Measurements from ENCODE around the gene IGDCC3.
A peak's percentile ranks its signal among the peaks of the same experiment; 100 is the strongest.

The IGDCC3 gene

DNA sequence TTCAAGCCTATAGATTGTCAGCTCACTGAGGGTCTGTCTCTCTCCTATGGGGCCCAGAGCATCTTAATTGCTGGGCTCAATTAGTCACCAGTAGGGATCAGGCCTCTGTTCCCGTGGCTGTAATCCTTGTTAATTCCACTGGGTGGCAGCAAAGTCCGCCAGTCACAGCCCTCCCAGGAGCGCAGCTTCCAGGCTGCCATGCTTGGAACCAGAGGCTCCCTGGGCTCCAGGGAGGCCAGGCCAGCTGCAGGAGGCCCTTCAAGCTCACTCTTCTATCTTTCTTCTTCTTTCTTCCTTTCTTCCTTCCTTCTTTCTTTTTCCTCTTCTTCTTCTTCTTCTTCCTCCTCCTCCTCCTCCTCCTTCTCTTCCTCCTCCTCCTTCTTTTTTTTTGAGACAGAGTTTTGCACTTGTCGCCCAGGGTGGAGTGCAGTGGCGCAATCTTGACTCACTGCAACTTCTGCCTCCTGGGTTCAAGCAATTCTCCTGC lies 58.9 kb downstream of the IGDCC3 start:
- peak; percentile 80 for DNase-seq

DNA sequence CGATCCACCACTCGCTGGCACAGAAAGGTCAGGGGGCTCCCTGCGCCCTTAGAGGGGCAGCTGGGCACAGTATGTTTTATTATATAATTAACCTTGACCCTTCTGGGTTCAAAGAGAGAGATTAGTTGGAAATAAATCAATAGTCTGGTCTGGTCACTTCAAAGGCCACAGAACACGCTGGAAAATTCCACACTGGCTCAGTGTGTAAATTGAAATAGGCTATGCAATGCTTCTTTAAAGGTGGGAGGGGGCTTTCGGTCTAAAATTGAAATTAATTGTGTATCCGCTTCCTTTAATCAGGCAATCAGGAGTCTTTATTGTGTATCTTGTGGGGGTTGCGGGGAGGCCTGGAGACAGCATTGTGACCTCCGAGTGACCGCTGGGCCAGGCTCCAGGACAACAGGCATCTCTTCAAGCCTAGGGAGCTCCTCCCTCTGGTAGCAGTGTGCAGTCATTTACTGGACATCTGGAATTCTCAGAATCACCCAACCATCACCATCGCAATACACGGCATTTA lies 65.3 kb downstream of the IGDCC3 start:
- no peak for DNase-seq

DNA sequence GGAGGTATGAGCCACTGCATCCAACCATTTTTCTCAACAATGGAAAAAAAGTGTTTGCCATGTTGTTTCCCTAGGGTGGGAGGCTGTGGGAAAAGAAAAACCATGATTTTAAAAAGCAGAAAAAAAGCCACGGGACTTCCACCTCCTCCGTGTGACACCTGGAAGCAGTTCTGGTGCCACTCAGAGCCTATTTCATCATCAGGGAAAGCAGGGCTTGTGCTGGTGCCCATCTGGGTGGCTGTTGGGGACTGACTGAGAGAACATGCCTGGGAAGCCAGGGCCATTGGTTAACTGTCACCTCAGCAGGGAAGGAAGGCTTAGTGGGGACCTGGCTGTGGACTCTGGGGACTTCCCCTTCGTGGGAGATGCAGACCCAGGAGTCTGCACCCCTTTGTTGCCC lies 66.0 kb downstream of the IGDCC3 start:
- DNase-seq: no peak

DNA sequence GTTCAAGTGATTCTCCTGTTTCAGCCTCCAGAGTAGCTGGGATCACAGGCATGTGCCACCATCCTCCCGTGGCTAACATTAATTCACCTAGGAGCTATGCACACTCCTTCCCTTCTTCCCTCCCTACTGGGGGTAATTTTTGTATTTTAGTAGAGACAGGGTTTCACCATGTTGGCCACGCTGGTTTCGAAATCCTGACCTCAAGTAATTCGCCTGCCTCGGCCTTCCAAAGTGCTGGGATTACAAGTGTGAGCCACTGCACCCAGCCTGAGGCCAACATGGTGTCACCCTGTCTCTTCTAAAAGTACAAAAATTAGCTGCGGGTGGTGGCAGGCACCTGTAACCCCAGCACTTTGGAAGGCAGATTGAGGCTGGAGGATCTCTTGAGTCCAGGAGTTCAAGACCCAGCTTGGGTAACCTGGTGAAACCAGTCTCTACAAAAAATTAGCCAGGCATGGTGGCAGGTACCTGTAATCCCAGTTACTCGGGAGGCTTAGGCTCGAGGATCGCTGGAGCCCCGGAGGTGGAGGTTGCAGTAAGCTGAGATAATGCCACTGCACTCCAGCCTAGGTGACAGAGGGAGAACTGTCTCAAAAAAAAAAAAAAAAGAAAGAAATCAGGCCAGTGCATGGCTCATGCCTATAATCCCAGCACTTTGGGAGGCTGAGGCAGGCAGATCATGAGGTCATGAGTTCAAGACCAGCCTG lies 67.2 kb downstream of the IGDCC3 start:
- DNase-seq: no peak

DNA sequence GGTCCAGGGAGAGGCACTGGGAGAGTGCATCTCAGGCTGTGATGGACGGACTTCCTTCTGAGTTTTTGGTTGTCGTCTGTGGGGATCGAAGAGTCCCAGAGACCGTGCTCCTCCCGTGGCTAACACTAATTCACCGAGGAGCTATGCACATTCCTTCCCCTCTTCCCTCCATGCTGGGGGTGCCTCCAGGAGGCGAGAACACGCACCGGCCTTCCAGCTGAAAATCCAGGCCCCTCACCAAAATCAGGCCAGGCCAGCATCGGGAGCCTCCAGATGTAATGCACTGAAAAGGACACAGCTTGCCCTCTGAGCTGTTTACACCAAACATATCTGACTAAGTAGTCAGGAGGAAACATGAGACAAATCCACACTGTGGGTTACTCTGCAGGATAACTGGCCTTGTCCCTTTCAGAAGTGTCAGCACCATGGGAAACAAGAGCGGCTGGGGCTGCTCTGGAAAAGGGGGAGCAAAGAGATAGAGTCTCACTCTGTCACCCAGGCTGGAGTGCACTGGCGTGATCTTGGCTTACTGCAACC lies 67.9 kb downstream of the IGDCC3 start:
- no peak for DNase-seq

DNA sequence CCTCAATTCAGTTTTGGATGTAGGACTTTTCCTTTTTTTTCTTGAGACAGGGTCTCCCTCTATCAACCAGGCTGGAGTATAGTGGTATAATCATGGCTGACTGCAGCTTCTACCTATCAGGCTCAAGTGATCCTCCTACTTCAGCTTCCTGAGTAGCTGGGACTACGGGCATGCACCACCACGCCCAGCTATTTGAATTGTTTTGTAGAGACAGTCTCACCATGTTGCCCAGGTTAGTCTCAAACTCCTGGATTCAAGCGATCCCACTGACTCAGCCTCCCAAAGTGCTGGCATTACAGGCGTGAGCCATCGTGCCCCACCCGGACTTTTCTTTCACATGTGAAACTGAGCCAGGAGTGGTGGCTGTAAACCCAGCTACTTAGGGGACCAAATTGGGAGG lies 69.8 kb downstream of the IGDCC3 start:
- DNase-seq: no peak

DNA sequence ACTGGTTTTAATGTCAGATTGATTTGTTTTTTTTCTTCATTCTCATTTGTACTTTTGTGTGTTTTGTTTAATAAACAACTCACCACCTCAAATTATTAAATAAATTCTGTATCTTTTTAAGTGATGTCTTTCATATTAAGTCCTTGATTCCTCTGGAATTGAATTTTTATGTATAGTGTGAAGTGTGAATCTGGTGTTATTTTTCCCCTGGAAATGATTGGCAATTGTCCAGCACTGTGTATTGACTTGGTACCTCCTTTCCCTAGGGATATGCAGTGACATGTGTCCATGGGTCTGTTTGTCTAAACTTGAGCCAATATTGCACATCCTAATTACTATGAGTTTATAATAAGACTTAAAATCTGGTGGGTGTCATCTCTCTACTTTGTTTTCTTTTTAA lies 71.3 kb downstream of the IGDCC3 start:
- no peak for DNase-seq

DNA sequence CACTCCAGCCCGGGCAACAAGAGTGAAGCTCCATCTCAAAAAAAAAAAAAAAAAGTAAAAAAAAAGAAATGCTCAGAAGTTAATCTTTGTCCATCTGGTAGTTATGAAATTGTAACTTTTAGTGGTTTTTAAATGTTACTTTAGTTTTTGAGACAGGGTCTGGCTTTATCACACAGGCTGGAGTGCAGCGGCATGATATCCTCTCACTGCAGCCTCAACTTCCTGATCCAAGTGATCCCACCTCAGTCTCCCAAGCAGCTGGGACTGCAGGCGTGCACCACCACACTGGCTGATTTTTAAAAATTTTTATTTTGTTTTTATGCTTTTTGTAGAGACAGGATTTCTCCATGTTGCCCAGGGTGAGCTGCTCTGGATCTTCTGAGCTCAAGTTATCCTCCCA lies 72.0 kb downstream of the IGDCC3 start:
- DNase-seq: peak; percentile 9

DNA sequence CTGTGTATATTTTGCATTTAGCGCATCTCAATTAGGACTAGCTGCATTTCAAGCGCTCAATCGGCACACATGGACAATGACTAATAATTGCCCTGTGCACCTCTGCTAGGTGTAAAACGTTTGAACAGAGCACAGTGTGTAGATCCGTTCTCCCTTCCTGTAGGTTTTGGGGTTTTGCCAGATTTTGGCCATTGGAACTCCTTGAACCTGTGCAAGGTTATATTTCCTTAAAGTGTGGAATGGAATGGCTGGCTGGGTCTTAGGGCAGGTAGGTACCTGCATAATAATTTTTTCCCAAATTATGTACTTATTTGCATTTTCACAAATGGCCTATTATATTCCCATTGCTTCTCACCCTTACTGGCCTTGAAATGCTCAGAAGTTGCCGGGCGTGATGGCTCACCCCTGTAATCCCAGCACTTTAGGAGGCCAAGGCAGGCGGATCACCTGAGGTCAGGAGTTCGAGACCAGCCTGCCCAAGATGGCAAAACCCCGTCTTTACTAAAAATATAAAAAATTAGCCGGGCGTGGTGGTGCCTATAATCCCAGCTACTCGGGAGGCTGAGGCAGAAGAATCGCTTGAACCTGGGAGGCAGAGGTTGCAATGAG lies 72.5 kb downstream of the IGDCC3 start:
- DNase-seq: peak; percentile 37

DNA sequence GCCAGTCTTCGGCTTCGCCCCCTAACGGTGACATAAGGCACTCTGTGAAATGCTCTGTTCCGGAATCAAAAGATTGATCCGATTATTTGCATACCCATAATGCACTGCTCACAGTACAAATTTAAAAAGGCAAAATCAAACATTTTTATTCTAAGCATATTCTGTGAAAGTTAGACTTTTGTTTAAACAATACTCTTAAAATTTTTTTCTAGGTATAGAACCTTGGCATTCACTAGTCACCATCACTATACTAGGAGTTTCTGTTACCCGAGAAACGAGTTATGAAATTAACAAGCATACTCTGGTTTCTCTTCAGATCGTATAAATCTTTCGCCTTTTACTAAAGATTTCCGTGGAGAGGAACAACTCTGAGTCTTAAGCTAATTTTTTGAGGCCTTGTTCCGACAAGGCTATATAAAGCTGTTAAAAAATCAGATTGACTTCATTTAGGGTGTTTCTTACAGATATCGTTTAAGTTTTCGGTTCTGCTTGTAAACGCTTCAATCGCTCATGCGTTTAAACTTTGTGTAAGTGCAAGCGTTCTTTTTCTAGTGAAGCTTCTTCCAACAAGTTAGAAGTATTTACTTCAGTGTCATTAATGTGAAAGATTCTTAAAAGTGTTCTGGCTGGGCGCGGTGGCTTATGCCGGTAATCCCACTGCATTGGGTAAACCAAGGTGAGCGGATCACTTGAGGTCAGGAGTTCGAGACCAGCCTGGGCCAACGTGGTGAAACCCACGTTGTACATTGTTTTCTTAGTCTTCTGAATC lies 73.2 kb downstream of the IGDCC3 start, which contains the start of gene RNU5B-1:
TSS of gene RNU5B-1 (plus strand) at position 297 of the 769 bp plus-strand sequence.
- peak; percentile 83 for DNase-seq

DNA sequence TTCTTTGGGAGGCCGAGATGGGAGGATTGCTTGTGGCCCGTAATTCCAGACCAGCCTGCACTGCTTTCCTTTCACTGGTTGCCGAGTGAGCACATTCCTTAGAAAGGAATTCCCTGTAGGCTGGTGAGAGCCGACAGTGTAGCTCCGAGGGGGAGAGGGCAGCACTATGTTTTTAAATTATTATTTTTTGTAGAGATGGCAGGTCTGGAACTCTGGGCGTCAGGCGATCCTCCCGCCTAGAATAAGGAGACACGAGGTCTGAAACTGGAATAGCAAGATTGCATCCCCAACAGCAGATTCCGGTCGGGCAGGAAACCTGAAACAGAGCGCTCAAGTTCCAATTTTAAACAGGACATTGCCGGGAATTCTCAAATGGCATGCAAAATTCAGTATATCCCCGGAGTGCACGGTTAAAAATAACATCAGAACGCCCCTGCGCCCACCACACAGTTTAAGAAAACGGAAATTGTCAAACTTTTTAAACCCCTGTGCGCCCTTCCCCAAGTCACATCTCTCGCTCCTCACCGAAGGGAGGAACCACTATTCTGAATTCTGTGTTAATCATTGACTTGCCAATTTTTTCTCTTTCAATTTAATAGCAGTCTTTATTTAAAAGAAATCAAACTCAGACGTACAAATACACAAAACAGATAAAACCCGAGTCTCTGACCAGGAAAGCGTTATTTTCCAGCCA lies 74.0 kb downstream of the IGDCC3 start:
- peak; percentile 14 for DNase-seq

DNA sequence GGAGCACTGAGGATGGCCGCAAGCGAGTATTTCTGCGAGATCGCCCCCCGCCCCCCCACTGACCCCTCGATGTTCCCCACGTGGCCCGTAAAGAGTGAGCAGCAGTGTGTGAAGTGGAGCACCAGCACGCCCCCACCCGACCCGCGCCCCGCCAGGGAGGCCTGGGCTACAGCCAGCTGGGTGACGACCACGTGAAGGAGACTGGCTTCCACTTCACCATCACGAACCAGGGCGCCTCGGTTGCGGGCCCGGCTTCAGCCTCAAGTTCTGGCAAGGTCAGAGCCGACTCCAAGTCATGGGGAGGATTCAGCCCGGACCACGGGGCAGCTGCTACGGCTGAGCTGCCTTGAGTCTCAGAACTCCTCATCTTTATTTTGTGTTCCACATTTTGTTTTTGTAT lies 75.7 kb downstream of the IGDCC3 start:
- DNase-seq: no peak

DNA sequence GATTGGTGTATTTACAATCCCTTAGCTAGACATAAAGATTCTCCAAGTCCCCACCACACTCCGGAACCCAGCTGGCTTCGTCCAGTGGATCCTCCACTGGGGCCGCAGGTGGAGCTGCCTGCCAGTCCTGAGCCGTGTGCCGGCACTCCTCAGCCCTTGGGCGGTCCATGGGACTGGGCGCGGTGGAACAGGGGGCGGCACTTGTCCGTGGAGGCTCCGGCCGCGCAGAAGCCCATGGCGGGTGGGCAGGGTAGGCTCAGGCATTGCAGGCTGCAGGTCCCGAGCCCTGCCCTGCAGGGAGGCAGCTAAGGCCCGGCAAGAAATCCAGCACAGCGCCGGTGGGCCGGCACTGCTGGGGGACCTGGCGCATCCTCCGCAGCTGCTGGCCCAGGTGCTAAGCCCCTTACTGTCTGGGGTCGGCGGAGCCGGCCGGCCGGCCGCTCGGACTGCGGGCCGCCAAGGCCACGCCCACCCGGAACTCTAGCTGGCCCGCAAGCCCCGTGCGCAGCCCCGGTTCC lies 76.8 kb downstream of the IGDCC3 start:
- no peak for DNase-seq

DNA sequence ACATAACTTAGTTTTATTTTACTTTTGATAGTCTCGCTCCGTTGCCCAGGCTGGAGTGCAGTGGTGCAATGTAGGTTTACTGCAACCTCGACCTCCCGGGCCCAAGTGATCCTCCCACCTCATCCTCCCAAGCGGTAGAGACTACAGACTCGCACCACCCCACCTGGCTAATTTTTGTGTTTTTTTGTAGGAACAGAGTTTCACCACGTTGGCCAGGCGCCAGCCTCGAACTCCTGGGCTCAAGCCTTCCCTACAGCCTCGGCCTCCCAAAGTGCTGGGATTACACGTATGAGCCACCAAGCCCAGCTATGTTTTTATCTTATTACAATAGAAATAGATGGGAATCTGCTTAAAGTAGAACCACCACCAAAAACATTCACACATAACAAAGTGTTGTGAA lies 79.1 kb downstream of the IGDCC3 start:
- no peak for DNase-seq

DNA sequence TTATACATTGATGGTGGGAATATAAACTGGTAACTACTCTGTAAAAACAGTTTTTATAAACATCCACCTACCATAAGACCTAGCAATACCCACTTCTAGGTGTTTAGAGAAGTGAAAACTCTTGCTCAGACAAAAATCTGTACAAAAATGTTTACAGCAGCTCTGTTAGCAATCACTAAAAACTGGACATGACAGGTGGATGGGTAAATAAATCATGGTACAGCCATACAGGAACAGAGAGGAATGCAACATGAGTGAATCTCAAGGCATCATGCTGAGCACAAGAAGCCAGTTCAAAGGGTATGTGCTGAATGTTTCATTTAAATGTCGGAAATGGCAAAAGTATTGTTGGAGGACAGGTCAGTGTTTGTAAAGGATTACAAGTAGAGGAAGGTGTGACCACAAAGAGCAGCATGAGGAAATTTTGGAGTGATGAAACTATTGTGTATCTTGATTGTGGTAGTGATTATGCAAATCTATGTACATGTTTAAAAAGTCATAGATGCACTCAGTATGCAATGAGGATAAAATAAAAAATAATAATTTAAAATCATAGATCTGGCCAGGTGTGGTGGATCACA lies 84.8 kb downstream of the IGDCC3 start:
- DNase-seq: no peak

DNA sequence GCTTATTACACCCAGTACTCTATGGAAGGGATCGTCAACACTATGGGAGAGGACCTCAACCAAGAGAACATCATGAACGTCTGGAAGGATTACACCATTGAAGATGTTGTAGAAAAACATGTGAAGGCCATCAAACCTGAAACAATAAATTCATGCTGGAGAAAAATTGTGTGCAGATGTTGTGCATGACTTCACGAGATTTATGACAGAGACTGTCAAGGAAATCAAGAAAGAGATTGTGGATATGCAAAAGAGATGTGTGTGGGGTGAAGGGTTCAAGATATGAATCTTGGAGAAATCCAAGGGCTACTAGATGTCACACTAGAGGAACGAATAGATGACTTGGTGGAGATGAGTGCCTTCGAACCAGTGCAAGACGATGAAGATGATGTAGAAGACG lies 87.6 kb downstream of the IGDCC3 start:
- no peak for DNase-seq

DNA sequence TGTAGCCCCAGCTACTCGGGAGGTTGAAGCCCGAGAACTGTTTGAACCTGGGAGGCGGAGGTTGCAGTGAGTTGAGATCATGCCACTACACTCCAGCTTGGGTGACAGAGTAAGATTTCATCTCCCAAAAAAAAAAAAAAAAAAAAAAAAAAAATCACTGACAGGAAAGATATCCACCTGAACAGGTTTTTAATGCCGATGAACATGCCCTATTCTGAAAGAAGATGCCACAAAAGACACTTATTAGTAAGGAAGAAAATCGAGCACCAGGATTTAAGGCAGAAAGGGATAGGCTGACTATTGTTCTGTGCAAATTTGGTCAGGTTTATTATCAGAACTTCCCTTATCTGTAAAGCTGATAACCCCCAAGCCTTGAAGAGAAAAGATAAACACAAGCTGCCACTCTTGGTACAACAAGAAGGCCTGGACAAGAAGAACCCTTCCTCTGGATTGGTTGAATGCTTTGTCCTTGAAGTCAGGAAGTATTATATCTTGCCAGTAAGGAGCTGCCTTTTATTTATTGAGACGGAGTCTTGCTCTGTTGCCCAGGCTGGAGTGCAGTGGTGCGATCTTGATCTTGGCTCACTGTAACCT lies 88.4 kb downstream of the IGDCC3 start:
- DNase-seq: no peak

DNA sequence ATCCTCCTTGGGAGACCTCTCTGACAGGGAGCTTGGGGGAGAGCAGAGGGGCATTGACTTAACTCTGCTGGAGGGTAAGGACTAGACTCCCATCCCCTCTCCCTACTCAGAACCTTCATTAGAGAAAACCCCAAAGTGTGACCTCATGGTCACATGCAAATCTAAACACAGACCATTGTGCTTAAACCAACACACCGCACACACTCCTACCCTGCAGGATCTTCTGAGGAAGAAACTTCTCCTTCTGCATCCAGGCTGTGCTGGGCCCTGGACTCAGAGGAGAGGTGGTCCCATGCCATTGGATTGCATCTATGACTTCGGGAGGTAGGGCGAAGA lies 90.3 kb downstream of the IGDCC3 start:
- no peak for DNase-seq

DNA sequence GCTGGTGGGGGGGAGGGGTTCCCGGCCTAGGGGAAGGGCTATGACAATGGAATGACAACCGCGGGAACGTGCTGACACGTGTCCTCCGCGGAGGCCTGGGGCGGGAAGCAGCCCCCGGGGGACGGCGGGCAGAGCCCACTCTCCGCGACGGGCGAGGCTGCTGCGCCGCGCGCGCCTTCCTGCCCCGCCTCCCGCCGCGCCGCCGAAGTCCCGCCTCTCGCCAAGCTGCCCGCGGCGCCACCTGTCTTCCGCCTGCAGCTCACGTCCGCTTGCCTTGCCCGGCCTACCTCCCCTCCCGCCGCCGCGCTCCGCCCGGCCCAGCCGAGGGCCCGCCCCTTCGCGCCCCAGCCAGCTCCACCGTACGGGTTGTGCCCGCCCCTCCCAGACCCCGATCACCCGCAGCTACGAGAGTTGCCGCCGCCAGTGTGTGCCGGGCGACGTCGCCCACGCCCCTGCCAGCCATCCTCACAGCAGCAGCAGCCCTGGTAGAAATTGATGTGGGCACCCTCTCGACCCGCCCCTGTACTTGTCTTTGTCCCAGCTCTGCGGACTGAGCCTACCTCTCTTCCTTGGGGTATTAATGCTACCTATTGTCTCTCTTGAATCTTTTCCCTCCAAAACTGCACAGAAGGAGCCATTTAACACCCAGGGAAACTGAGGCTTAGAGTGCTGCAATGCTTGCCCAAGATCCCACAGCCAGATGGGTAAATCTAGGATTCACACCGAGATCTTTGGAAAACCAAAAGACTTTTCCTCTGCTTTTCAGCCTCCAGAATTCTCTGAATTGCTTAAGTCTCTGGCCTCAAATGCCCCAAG lies 90.9 kb downstream of the IGDCC3 start, which contains the start of gene PARP16:
TSS of gene PARP16 (minus strand) at position 180 of the 816 bp plus-strand sequence. CDS start 457 bp downstream, outside the sequence.
- DNase-seq: peak; percentile 93

DNA sequence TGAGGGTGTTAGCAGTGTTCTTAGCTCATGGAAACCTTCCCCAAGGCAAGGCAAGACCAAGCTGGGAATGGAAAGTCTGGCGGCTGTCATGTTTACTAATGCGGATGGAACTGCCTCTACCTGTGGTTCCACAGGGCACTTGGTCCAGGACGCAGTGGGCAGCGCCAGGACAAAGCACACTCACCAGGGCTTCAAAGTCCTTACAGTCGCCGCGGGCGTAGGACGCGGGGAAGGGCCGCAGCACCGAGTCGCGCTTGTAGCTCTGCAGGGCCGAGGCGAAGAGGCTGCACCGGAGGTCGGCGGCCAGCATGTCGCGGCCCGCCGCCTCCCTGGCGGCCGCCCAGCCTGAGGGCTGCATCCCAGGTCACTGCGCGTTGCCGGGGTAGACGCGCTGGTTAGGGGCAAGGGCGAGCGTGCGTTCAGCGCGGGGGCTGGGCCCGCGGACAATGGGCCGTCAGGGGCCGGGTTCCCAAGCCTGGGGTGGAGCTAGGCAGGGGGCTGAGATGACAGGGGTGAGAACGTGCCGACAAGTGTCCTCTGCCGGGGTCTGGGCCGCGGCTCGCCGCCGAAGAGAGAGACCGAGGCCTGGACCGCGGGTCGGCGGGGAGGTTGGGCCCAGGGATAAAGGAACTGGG lies 91.6 kb downstream of the IGDCC3 start:
- peak; percentile 27 for DNase-seq

Data from activated naive CD4-positive, alpha-beta T cell treated with Interleukin-2 at 50 U/mL for 16 hours (primary cell).